Thymus (tissue), 11 donors: Measurements from ENCODE around the gene GLTP. TPM values are rescaled to one million over a fixed set of nuclear protein-coding genes. Genes with fewer than 3 reads are reported as not detected.

Source experiments
- DNase-seq, 9 donors: peaks; one replicate each; pipeline ENCODE4 v3.0.0-alpha.2; 2013; ENCODE audit warnings: low spot score in 9 of 9, low read depth in 6 of 9, missing footprints in 1 of 9
- H3K27ac ChIP-seq, 2 donors: one replicate each; pipeline ENCODE4 v1.5.1; 2013; ENCODE audit warnings: control low read depth in 1 of 2, low read depth in 1 of 2, low read length in 1 of 2, mild to moderate bottlenecking in 1 of 2, moderate library complexity in 1 of 2
- H3K27me3 ChIP-seq, 2 donors: one replicate each; pipeline ENCODE4 v1.5.1; 2013; ENCODE audit warnings: low read length in 1 of 2; ENCODE audit not compliant: control insufficient read depth in 2 of 2, insufficient read depth in 1 of 2
- H3K36me3 ChIP-seq, 2 donors: one replicate each; pipeline ENCODE4 v1.5.1; 2013; ENCODE audit warnings: low read length in 1 of 2, mild to moderate bottlenecking in 1 of 2, moderate library complexity in 1 of 2; ENCODE audit not compliant: control insufficient read depth in 2 of 2, insufficient read depth in 2 of 2
- H3K4me1 ChIP-seq, 2 donors: one replicate each; pipeline ENCODE4 v1.5.1; 2013; ENCODE audit warnings: low read length in 2 of 2; ENCODE audit not compliant: control insufficient read depth in 2 of 2, insufficient read depth in 2 of 2
- H3K4me3 ChIP-seq, 2 donors: one replicate each; pipeline ENCODE4 v1.5.1; 2013; ENCODE audit warnings: low read length in 2 of 2, control low read depth in 1 of 2, mild to moderate bottlenecking in 1 of 2
- H3K9me3 ChIP-seq, 2 donors: one replicate each; pipeline ENCODE4 v1.5.1; 2013; ENCODE audit warnings: low read length in 1 of 2, mild to moderate bottlenecking in 1 of 2; ENCODE audit not compliant: control insufficient read depth in 2 of 2, insufficient read depth in 1 of 2
- WGBS: extraction: QIAGEN DNeasy Blood & Tissue Kit; methylation state at CpG from one replicate; pipeline ENCODE4 v1.1.7; 2013; 5-methylcytosine and 5-hydroxymethylcytosine counted together
- polyA plus RNA-seq: library from polyadenylated mRNA; stranded (reverse); fragments of 200-250 nt; gene quantifications from one replicate; pipeline ENCODE4 v1.2.3, GENCODE V29; 2013
- total RNA-seq: library from RNA; stranded (reverse); fragments of 120-200 nt; gene quantifications from one replicate; pipeline ENCODE4 v1.2.4, GENCODE V29; 2013
- donor health status: healthy.

GLTP gene
- total and polyA plus RNA-seq, 2 donors: 20.7 to 78.5 TPM

GRCh38 chr12:109822951-109823411 lies 57.4 kb downstream of the GLTP start:
- WGBS: 95% methylated on average over 15 of the region's 15 CpGs
- Histone ChIP-seq H3K4me3 (no peak overlapping the region), H3K9me3 (no peaks in the 10 kb centered on the region), H3K36me3 (no peaks in the 10 kb centered on the region), H3K27ac (no peak overlapping the region), H3K4me1 (no peaks in the 10 kb centered on the region), H3K27me3 (peaks cover 0 to 6% of the 10 kb centered on the region in 2 donors)
- DNase-seq: no peak

GRCh38 chr12:109822416-109822815 lies 57.9 kb downstream of the GLTP start:
- no peak overlapping the region for H3K27ac ChIP-seq
- H3K4me1 ChIP-seq: no peaks in the 10 kb centered on the region
- no peak overlapping the region for H3K4me3 ChIP-seq
- no peaks in the 10 kb centered on the region for H3K36me3 ChIP-seq
- 92% methylated on average over 7 of the region's 7 CpGs for WGBS
- DNase-seq: no peak
- H3K9me3 ChIP-seq: no peaks in the 10 kb centered on the region
- H3K27me3 ChIP-seq: peaks cover 0 to 4% of the 10 kb centered on the region in 2 donors

- Histone ChIP-seq H3K4me3 (no peak overlapping the region), H3K4me1 (no peaks in the 10 kb centered on the region), H3K27ac (no peak overlapping the region), H3K9me3 (no peaks in the 10 kb centered on the region), H3K27me3 (peaks cover 0 to 4% of the 10 kb centered on the region in 2 donors), H3K36me3 (no peaks in the 10 kb centered on the region)
- no peak for DNase-seq
Observed at GRCh38 chr12:109821968-109822367, 58.4 kb downstream of the GLTP start.

- 94% methylated on average over 16 of the region's 16 CpGs for WGBS
- Histone ChIP-seq H3K4me3 (no peak overlapping the region), H3K36me3 (no peaks in the 10 kb centered on the region), H3K27me3 (peaks cover 0 to 4% of the 10 kb centered on the region in 2 donors), H3K4me1 (no peaks in the 10 kb centered on the region), H3K9me3 (no peaks in the 10 kb centered on the region), H3K27ac (no peak overlapping the region)
- DNase-seq: no peak
Observed at GRCh38 chr12:109820816-109821381, 59.4 kb downstream of the GLTP start.

GRCh38 chr12:109818905-109819500 lies 61.3 kb downstream of the GLTP start:
- Histone ChIP-seq H3K27me3 (peaks cover 0 to 2% of the 10 kb centered on the region in 2 donors), H3K9me3 (no peaks in the 10 kb centered on the region), H3K4me3 (no peak overlapping the region), H3K36me3 (no peaks in the 10 kb centered on the region), H3K4me1 (no peaks in the 10 kb centered on the region), H3K27ac (no peak overlapping the region)
- no peak for DNase-seq
- WGBS: 84% methylated on average over 10 of the region's 10 CpGs

GRCh38 chr12:109818253-109818652 lies 62.1 kb downstream of the GLTP start:
- Histone ChIP-seq H3K36me3 (no peaks in the 10 kb centered on the region), H3K9me3 (no peaks in the 10 kb centered on the region), H3K4me1 (no peaks in the 10 kb centered on the region), H3K27ac (no peak overlapping the region), H3K4me3 (no peak overlapping the region), H3K27me3 (peaks cover 0 to 2% of the 10 kb centered on the region in 2 donors)
- WGBS: 95% methylated on average over 9 of the region's 9 CpGs
- no peak for DNase-seq

GRCh38 chr12:109817627-109818231 lies 62.6 kb downstream of the GLTP start:
- Histone ChIP-seq H3K9me3 (no peaks in the 10 kb centered on the region), H3K4me1 (no peaks in the 10 kb centered on the region)
- 97% methylated on average over 8 of the region's 8 CpGs for WGBS

GRCh38 chr12:109816870-109817269 lies 63.5 kb downstream of the GLTP start:
- 74% methylated on average over 7 of the region's 7 CpGs for WGBS
- Histone ChIP-seq H3K4me3 (no peak overlapping the region), H3K36me3 (no peaks in the 10 kb centered on the region), H3K27me3 (peaks cover 0 to 2% of the 10 kb centered on the region in 2 donors), H3K27ac (no peak overlapping the region), H3K4me1 (no peaks in the 10 kb centered on the region), H3K9me3 (no peaks in the 10 kb centered on the region)
- DNase-seq: no peak

More at GRCh38 chr12:109817627-109818231, 62.6 kb downstream of the GLTP start:
- DNase-seq: no peak
- Histone ChIP-seq H3K27me3 (peaks cover 0 to 2% of the 10 kb centered on the region in 2 donors), H3K4me3 (no peak overlapping the region), H3K36me3 (no peaks in the 10 kb centered on the region), H3K27ac (no peak overlapping the region)

- Histone ChIP-seq H3K9me3 (no peaks in the 10 kb centered on the region), H3K27ac (no peak overlapping the region), H3K4me1 (no peaks in the 10 kb centered on the region), H3K27me3 (peaks cover 0 to 2% of the 10 kb centered on the region in 2 donors), H3K36me3 (no peaks in the 10 kb centered on the region), H3K4me3 (no peak overlapping the region)
- no peak for DNase-seq
- WGBS: 86% methylated on average over 10 of the region's 10 CpGs
Observed at GRCh38 chr12:109815757-109816617, 64.4 kb downstream of the GLTP start.
